KMS-11 (cell line): ENCODE data around the gene TOMM40.
"Not testable (repeated sequence)": the region's sequence is repeated elsewhere in the genome, so short reads cannot be mapped to it uniquely, and the experiment has no call there.

Experiments
- H2AFZ ChIP-seq: fragments of 200-600 bp; sonication (generic); 2 replicates; pipeline ENCODE4 v1.6.1; 2016; ENCODE audit warnings: antibody characterized with exemption, mixed run types, low read depth
- H3K27ac ChIP-seq: fragments of 200-600 bp; sonication (generic); 2 replicates; pipeline ENCODE4 v1.6.1; 2016; ENCODE audit warnings: mild to moderate bottlenecking, mixed run types
- H3K27me3 ChIP-seq: fragments of 200-600 bp; sonication (generic); 2 replicates; pipeline ENCODE4 v1.6.1; 2017; ENCODE audit warnings: mild to moderate bottlenecking, low read depth, mixed run types, moderate library complexity; ENCODE audit not compliant: insufficient read depth
- H3K36me3 ChIP-seq: fragments of 200-600 bp; sonication (generic); 2 replicates; pipeline ENCODE4 v1.6.1; 2017; ENCODE audit warnings: mild to moderate bottlenecking, mixed run types; ENCODE audit not compliant: insufficient read depth
- H3K4me1 ChIP-seq: fragments of 200-600 bp; sonication (generic); 2 replicates; pipeline ENCODE4 v1.6.1; 2016; ENCODE audit warnings: mild to moderate bottlenecking, low read depth, mixed run types; ENCODE audit not compliant: poor library complexity, severe bottlenecking
- H3K4me2 ChIP-seq: fragments of 200-600 bp; sonication (generic); 2 replicates; pipeline ENCODE4 v1.7.0; 2016; ENCODE audit warnings: mild to moderate bottlenecking, mixed run types
- H3K4me3 ChIP-seq: fragments of 200-600 bp; sonication (generic); IDR thresholded peaks from 2 replicates; pipeline ENCODE4 v1.6.1; 2017; ENCODE audit warnings: low read depth, low read length, mixed read lengths; ENCODE audit not compliant: insufficient read depth
- H3K79me2 ChIP-seq: fragments of 200-600 bp; sonication (generic); 2 replicates; pipeline ENCODE4 v1.6.1; 2016; ENCODE audit warnings: low read depth, mixed run types; ENCODE audit not compliant: insufficient read depth
- H3K9ac ChIP-seq: fragments of 200-600 bp; sonication (generic); 2 replicates; pipeline ENCODE4 v1.6.1; 2016; ENCODE audit warnings: mild to moderate bottlenecking, mixed run types
- H4K20me1 ChIP-seq: fragments of 200-600 bp; sonication (generic); 2 replicates; pipeline ENCODE4 v1.6.1; 2016; ENCODE audit warnings: mild to moderate bottlenecking, mixed run types; ENCODE audit not compliant: insufficient read depth
- TF ChIP-seq, protein P1 (sequence below): fragments of 200-600 bp; sonication (generic); conservative IDR thresholded peaks from 2 replicates; pipeline ENCODE4 v1.6.1; 2017; ENCODE audit warnings: low read depth, mild to moderate bottlenecking, antibody characterized with exemption, low read length, moderate library complexity, mixed read lengths

Gene TOMM40

DNA sequence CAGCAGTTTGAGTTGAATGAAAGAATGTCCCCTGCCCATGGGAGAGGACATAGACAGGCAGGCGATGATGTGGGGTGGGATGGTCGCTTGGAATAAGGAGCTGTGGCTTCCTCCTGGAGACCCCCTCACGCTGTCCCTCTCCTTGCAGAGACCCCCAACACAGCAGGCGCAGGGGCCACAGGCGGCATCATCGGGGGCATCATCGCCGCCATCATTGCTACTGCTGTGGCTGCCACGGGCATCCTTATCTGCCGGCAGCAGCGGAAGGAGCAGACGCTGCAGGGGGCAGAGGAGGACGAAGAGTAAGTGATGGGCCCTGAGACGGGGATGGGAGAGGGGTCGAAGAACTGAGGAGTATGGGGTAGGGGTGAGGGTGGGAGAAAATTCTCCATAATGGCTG, 9.0 kb upstream of the TOMM40 start:
- H3K79me2 ChIP-seq, result no peaks in the 10 kb centered on the region
- H3K9ac ChIP-seq, result no peak overlapping the region
- no peak overlapping the region for H3K4me3 ChIP-seq
- peaks cover 5% of the 10 kb centered on the region for H3K4me1 ChIP-seq
- H3K36me3 ChIP-seq, result no peaks in the 10 kb centered on the region
- no peak overlapping the region for H3K27ac ChIP-seq
- H3K4me2 ChIP-seq, result no peak overlapping the region
- H3K27me3 ChIP-seq, result no peaks in the 10 kb centered on the region; the same call in 1 of the 2 replicates
- no peaks in the 10 kb centered on the region for H4K20me1 ChIP-seq
- TF ChIP-seq, protein P1, sequence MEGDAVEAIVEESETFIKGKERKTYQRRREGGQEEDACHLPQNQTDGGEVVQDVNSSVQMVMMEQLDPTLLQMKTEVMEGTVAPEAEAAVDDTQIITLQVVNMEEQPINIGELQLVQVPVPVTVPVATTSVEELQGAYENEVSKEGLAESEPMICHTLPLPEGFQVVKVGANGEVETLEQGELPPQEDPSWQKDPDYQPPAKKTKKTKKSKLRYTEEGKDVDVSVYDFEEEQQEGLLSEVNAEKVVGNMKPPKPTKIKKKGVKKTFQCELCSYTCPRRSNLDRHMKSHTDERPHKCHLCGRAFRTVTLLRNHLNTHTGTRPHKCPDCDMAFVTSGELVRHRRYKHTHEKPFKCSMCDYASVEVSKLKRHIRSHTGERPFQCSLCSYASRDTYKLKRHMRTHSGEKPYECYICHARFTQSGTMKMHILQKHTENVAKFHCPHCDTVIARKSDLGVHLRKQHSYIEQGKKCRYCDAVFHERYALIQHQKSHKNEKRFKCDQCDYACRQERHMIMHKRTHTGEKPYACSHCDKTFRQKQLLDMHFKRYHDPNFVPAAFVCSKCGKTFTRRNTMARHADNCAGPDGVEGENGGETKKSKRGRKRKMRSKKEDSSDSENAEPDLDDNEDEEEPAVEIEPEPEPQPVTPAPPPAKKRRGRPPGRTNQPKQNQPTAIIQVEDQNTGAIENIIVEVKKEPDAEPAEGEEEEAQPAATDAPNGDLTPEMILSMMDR, result no peak
- H2AFZ ChIP-seq, result no peak overlapping the region

DNA sequence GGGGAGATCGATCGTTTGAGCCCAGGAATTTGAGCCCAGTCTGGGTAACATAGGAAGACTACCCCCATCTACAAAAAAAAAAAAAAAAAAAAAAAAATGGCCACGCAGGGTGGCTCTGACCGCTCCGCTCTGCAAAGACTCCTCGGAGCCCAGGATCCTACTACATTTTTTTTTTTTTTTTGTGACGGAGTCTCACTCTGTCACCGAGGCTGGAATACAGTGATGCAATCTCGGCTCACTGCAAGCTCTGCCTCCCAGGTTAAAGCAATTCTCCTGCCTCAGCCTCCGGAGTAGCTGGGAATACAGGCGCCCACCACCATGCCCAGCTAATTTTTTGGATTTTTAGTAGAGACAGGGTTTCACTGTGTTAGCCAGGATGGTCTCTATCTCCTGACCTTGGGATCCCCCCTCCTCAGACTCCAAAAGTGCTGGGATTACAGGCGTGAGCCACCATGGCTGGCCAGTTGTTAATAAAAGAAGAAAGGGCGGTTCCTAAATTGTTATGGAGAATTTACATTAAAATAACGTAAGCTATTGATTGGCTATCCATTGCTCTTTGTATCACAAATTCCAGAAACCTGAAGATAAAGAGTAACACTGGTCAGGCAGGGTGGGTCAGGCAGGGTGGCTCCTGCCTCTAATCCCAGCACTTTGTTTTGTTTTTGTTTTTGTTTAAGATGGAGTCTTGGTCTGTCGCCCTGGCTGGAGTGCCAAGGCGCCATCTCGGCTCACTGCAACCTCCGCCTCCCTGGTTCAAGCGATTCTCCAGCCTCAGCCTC, 8.2 kb upstream of the TOMM40 start:
- H3K27ac ChIP-seq, H3K4me1 ChIP-seq, H3K79me2 ChIP-seq, H4K20me1 ChIP-seq, H3K36me3 ChIP-seq, H3K4me2 ChIP-seq, H2AFZ ChIP-seq, H3K9ac ChIP-seq, H3K4me3 ChIP-seq, H3K27me3 ChIP-seq: not testable (repeated sequence)

DNA sequence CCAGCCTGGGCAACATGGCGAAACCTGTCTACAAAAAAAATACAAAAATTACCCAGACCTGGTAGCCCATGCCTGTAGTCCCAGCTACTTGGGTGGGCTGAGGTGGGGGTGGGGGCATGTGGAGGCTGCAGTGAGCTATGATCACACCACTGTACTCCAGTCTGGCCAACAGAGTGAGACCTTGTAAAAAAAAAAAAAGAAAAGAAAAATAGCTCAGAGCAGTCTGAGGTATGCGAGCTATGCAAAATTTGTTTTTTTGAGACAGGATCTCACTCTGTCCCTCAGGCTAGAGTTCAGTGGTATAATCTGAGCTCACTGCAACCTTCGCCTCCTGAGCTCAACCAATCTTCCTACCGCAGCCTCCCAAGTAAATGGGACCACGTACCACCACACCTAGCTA, 7.1 kb upstream of the TOMM40 start:
- H3K36me3 ChIP-seq, result no peaks in the 10 kb centered on the region

DNA sequence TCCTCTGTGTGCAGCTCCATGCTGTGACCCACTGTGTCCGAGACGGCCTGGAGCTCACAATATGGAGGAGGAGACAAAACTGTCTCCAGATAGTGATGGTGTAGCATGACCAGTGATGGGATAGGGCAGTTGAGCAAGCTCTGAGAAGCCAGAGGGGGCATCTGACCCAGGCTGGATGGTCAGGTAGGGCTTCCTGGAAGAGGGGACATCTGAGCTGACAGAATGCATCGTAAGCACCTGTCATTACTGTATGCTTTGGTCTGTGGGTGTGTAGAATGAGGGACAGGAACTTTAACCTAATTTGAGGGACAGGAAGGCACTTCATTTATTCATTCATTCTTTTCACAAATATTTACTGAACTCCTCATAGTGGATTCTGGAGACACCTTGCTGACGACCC, 6.5 kb upstream of the TOMM40 start:
- Histone ChIP-seq H4K20me1 (no peaks in the 10 kb centered on the region), H3K36me3 (no peaks in the 10 kb centered on the region), H3K27me3 (no peaks in the 10 kb centered on the region; the same call in 1 of the 2 replicates), H3K79me2 (no peaks in the 10 kb centered on the region), H3K4me2 (no peak overlapping the region), H3K4me1 (peaks cover 4% of the 10 kb centered on the region), H3K4me3 (no peak overlapping the region), H3K27ac (no peak overlapping the region), H2AFZ (no peak overlapping the region), H3K9ac (no peak overlapping the region)
- TF ChIP-seq, protein P1, result no peak

More for the DNA sequence above, 7.1 kb upstream of the TOMM40 start:
- Histone ChIP-seq H3K79me2 (no peaks in the 10 kb centered on the region), H2AFZ (no peak overlapping the region), H3K27ac (no peak overlapping the region), H3K4me1 (no peaks in the 10 kb centered on the region), H3K9ac (no peak overlapping the region), H3K4me3 (no peak overlapping the region), H3K4me2 (no peak overlapping the region), H3K27me3 (no peaks in the 10 kb centered on the region; the same call in 1 of the 2 replicates), H4K20me1 (no peaks in the 10 kb centered on the region)
- TF ChIP-seq, protein P1, result no peak

DNA sequence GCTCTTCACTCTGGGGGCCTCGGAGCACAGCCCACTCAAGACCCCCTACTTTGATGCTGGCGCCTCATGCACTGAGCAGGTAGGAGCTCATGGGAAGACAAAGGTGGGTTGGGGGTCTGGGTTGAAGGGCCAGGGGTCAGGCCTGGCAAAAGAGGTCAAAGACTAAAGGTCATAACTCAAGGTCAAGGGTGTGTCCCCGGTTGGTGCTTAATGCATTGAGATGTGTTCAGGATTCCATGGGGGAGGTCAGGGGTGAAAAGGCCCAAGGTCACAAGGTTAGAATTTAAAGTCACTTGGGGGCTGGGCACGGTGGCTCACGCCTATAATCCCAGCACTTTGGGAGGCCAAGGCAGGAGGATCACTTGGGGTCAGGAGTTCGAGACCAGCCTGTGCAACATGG, 4.9 kb upstream of the TOMM40 start:
- Histone ChIP-seq H3K36me3 (no peaks in the 10 kb centered on the region), H3K79me2 (peaks cover under 1% of the 10 kb centered on the region; the same call in 1 of the 2 replicates), H4K20me1 (no peaks in the 10 kb centered on the region), H3K27me3 (no peaks in the 10 kb centered on the region; the same call in 1 of the 2 replicates), H3K27ac (no peak overlapping the region), H2AFZ (no peak overlapping the region), H3K4me3 (no peak overlapping the region), H3K4me2 (no peak overlapping the region), H3K4me1 (peaks cover 9% of the 10 kb centered on the region), H3K9ac (no peak overlapping the region)
- TF ChIP-seq, protein P1, result no peak
